Lower lobe of right lung (tissue), 2 donors: ENCODE results near the gene ANKRD30BL. TPM values are rescaled to one million over a fixed set of nuclear protein-coding genes. Genes with fewer than 3 reads are reported as not detected.
"Not testable (repeated sequence)": the region's sequence is repeated elsewhere in the genome, so short reads cannot be mapped to it uniquely, and the experiment has no call there.

Source experiments
- ATAC-seq, 2 donors: fragments of 200-7000 bp; cut with Tn5 transposase; one replicate each; pipeline ENCODE4 v1.9.1; 2020 to 2022; ENCODE audit warnings: mild to moderate bottlenecking in 2 of 2, moderate library complexity in 2 of 2
- DNase-seq: peaks from one replicate; pipeline ENCODE4 v3.0.0-alpha.2; 2020
- H3K27ac ChIP-seq: fragments of 200-600 bp; one replicate; pipeline ENCODE4 v1.8.0; 2022
- H3K27me3 ChIP-seq: fragments of 200-600 bp; one replicate; pipeline ENCODE4 v1.8.0; 2022; ENCODE audit warnings: low read depth
- H3K36me3 ChIP-seq: fragments of 200-600 bp; one replicate; pipeline ENCODE4 v1.8.0; 2022; ENCODE audit warnings: mild to moderate bottlenecking
- H3K4me1 ChIP-seq: fragments of 200-600 bp; one replicate; pipeline ENCODE4 v1.8.0; 2022
- H3K4me3 ChIP-seq: fragments of 200-600 bp; one replicate; pipeline ENCODE4 v1.8.0; 2022; ENCODE audit warnings: mild to moderate bottlenecking
- H3K9me3 ChIP-seq: fragments of 200-600 bp; one replicate; pipeline ENCODE4 v1.8.0; 2022
- intact Hi-C: fragments of 100-400 bp; cut with DNase I; formaldehyde crosslinking; loops from one replicate; pipeline ENCODE4 v1.11.0; 2022
- long read RNA-seq: library from polyadenylated mRNA; unstranded; transcript quantifications from one replicate; pipeline ENCODE4 v2.0.0, GENCODE V29; 2021
- total RNA-seq: library from RNA; stranded (reverse); fragmentation: NEBNext Ultra II Directional; extraction: Animal tissue kit (Norgen Biotek cat#: 25700); gene quantifications from one replicate; pipeline ENCODE4 v1.2.1, GENCODE V29; 2021
- TF ChIP-seq, protein P1 (sequence below): fragments of 200-600 bp; IDR thresholded peaks from one replicate; pipeline ENCODE4 v1.8.0; 2022; ENCODE audit warnings: antibody characterized with exemption, mild to moderate bottlenecking
- donor health status: DM: no; HTN: yes; CAD: no; lungs with severe emphysema.

ANKRD30BL gene, protein sequence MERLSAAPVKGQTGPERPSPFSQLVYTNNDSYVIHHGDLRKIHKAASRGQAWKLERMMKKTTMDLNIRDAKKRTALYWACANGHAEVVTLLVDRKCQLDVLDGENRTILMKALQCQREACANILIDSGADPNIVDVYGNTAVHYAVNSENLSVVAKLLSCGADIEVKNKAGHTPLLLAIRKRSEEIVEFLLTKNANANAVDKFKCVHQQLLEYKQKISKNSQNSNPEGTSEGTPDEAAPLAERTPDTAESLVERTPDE
- total RNA-seq = not detected
- long read RNA-seq = 0 reads

DNA sequence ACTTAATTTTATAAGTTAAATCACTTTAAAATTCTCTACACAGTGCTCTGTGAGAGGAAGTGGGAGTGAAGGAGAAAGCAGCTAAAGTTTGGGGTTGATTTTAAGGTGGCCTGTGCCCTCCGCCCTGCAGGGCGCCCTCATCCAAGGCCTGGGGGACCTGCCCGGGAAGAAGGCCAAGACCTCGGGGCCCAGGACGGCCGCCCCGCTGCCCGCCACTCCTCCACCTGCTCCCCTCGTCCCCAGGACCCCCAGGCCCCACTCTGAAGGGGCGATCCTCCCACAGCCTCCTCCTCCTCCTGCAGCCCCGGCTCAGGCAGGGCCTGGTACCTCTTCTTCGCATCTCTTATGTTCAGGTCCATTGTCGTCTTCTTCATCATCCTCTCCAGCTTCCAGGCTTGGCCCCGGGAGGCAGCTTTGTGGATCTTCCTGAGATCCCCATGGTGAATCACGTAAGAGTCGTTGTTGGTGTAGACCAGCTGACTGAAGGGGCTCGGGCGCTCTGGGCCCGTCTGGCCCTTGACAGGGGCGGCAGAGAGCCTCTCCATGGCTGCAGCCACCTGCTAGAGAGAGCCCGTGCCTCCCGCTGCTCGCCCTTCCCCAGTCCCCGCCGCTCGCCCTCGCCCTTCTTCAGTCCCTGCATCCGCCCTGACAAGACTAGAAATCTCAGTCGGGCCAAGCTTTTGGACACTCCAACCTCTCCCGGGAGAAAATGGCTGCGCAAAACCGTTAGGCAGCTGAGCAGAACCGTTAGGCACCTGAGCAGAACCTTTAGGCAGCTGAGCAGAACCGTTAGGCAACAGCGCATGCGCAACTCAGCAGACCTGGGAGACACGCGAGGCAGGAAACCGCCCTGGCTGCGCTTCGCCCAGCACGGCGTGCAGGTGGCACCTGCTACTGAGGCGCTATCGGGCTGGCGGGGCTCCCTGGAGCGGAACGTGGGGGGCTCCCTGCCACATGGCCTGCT lies at the start of gene ANKRD30BL:
ANKRD30BL (minus strand) TSS at position 792 of the 964 bp plus-strand sequence; CDS start at position 545, 247 bp downstream.
- H3K4me1 ChIP-seq, H3K9me3 ChIP-seq, H3K27me3 ChIP-seq, H3K36me3 ChIP-seq, intact Hi-C loops, H3K4me3 ChIP-seq, H3K27ac ChIP-seq, DNase-seq, ATAC-seq: not testable (repeated sequence)

DNA sequence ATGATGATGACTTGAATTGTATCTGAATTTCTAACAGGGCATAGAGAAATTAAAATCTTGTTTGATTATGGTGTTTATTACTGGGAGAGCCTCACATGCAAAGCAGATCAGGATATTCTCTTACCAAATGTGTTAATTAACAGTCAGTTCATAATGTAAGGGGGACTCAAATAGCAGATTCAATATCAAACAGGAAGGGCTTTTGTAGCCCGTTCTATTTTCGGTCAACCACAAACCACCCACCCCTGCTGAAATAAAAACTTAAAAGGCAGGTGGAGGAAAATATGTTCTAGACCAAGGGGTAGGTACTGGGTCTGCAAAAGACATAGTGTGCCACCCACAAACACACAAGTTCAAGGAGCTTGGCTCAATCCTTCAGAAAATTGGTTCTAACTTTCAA lies 41.1 kb upstream of the ANKRD30BL start:
- H3K9me3 ChIP-seq, ATAC-seq, DNase-seq, H3K27me3 ChIP-seq, H3K4me1 ChIP-seq, intact Hi-C loops, H3K36me3 ChIP-seq, H3K27ac ChIP-seq, H3K4me3 ChIP-seq: not testable (repeated sequence)

DNA sequence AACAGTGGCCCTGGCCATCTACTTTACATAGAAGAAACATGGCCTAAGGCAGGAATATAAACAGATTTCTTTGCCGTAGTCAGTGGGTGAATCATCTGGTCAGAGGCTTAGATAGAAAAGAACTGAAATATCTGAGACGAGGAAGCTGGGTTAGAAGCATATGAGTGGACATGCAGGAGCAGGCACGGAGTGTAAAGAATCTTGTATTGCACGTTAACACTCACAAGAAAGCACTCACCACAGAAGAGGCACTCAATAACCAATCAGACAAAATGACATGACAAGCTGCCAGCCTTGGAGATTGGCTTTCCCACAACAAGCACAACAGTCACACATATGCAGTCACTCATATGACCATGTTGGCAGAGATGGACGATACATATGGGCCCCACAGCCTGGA lies 31.1 kb upstream of the ANKRD30BL start:
- ATAC-seq, H3K9me3 ChIP-seq, intact Hi-C loops, H3K4me1 ChIP-seq, DNase-seq, H3K27me3 ChIP-seq, H3K4me3 ChIP-seq, H3K27ac ChIP-seq, H3K36me3 ChIP-seq: not testable (repeated sequence)

DNA sequence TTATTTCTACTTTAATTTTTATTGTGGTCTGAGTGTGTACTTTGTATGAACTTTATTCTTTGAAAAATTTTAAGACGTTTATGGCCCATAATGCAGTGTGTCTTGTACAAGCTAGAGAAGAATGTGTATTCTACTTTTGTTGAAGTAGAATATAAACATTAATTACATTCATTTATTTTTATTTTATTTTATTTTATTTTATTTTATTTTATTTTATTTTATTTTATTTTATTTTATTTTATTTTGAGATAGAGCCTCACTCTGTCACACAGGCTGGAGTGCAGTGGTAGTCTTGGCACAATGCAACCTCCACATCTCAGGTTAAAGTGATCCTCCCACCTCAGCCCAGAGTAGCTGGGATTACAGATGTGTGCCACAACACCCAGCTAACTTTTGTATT lies 5.3 kb upstream of the ANKRD30BL start:
- DNase-seq, H3K36me3 ChIP-seq, H3K27me3 ChIP-seq, ATAC-seq, H3K9me3 ChIP-seq, H3K27ac ChIP-seq, H3K4me1 ChIP-seq, H3K4me3 ChIP-seq, intact Hi-C loops: not testable (repeated sequence)

DNA sequence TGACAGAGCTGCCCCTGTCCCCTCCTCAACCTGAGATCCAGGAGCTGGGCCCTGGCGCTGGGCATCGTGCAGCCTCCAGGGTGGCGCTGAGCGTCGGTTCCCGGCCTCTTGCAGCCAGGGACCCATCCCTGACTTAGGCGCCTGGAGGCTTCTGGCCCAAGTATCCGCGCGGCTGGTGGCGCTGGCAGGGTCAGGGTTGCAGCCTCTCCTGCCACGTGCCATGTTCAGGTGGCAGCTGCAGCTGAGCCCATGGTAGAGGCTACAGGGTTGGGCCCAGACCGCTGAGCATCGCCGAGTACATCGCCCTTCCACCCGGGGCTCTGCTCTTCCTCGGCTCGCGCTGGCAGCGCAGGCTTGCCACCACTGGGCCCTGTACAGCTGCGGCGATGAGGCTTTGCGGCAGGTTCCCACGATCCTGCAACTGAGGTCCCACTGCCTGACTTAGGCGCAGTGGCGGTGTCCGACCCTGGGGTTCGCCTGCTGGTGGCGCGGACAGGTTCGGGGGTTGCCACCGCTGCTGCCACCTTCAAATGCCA lies 441 bp upstream of the ANKRD30BL start:
- intact Hi-C loops, H3K27ac ChIP-seq, H3K36me3 ChIP-seq, ATAC-seq, H3K4me3 ChIP-seq, H3K4me1 ChIP-seq, H3K27me3 ChIP-seq, DNase-seq, H3K9me3 ChIP-seq: not testable (repeated sequence)

DNA sequence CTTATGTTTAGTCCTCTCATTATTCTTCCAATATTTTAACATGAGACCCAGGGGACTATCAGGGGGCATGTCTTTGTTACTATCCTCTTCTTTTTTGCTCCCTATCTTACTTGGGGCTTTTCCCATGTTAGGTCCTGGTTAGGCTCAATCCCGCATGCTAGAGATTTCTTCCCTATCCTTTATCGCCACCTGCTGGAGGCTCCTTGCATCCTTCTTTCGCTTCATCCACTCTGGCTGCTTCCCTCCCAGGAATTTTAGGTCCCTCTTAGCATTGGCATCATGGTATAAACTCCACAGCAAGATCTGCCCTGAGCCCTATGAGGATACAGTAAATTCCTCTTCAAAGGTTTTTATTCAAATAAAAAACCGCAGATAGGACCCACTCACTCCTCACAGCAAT lies 15.0 kb downstream of the ANKRD30BL start:
- DNase-seq, H3K9me3 ChIP-seq, H3K4me3 ChIP-seq, intact Hi-C loops, H3K4me1 ChIP-seq, ATAC-seq, H3K27me3 ChIP-seq, H3K36me3 ChIP-seq, H3K27ac ChIP-seq: not testable (repeated sequence)
- TF ChIP-seq, protein P1, sequence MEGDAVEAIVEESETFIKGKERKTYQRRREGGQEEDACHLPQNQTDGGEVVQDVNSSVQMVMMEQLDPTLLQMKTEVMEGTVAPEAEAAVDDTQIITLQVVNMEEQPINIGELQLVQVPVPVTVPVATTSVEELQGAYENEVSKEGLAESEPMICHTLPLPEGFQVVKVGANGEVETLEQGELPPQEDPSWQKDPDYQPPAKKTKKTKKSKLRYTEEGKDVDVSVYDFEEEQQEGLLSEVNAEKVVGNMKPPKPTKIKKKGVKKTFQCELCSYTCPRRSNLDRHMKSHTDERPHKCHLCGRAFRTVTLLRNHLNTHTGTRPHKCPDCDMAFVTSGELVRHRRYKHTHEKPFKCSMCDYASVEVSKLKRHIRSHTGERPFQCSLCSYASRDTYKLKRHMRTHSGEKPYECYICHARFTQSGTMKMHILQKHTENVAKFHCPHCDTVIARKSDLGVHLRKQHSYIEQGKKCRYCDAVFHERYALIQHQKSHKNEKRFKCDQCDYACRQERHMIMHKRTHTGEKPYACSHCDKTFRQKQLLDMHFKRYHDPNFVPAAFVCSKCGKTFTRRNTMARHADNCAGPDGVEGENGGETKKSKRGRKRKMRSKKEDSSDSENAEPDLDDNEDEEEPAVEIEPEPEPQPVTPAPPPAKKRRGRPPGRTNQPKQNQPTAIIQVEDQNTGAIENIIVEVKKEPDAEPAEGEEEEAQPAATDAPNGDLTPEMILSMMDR = peak; percentile 61
